HG03064 (cell line): Measurements from ENCODE around the gene NPBWR2.
"Not testable (repeated sequence)": the region's sequence is repeated elsewhere in the genome, so short reads cannot be mapped to it uniquely, and the experiment has no call there.

Experiments
- ATAC-seq: cut with Tn5 transposase; IDR thresholded peaks from one replicate; pipeline ENCODE4 v1.9.1; 2021; ENCODE audit warnings: low read depth; ENCODE audit not compliant: unreplicated experiment

The NPBWR2 gene

DNA sequence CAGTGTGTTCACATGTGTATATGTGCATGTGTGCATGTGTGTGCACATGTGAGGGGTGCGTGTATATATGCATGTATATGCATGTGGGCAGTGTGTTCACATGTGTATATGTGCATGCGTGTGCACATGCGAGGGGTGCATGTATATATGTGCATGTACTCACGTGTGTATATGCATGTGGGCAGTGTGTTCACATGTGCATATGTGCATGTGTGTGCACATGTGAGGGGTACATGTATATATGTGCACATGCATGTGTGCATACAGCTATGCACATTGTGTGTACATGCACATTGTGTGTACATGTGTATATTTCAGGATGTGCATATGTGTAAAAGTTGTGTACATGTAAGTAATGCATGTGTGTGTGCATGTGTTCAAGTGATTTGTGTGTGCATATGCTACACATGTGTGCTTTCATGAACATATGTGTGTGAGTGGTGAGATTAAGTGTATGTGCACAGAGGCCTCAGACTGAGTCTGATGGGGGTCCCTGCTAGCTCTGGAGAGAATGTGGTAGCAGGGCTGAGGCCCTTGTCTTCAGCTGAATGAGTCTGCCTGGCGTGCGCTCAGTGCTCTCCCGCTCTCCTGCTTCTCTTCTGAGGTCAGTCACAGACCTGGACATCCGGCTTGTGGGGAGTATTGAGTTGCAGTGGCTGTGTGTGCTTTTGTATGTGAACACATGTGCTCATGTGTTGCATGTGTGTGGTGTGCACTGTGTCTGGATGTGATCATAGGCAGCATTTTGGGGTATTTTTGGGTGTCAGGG, 37.0 kb upstream of the NPBWR2 start:
- ATAC-seq: no peak

DNA sequence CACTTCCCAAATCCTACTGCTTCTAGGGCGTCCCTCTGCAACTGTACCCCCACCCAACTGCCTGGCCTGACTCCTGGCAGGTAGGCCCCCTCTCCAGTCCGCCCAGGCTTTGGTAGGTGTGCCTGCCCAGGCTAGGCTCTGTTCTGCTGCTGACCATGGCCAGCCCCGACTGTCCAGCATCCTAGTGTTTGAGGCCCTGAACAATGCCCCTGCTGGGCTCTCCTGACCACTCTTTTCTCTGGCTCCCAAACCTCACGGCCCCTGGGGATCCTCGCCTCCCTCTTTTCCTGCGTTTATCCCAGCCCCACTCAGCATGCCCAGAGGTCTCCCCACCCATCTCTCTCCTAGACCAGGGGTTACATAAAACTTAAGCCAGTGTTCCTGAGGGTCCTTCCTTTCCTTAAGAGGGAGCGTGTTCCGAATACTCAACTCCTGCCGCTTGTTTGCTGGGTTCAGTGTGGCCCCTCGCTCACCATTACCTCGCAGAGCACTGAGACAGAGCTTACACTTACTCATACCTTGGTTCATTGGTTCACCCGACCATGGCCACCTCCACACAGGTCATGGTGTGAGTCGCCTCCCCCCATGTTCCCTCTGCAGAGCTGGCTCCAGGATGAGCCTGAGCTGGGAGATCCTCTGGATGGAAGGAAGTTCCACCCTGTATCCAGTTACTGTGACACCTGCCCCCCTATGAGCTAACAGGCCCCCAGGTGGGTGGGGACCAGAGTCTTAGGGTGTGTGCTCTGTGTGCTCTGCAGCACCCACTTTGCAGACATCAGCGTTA, 35.8 kb upstream of the NPBWR2 start:
- ATAC-seq: no peak

DNA sequence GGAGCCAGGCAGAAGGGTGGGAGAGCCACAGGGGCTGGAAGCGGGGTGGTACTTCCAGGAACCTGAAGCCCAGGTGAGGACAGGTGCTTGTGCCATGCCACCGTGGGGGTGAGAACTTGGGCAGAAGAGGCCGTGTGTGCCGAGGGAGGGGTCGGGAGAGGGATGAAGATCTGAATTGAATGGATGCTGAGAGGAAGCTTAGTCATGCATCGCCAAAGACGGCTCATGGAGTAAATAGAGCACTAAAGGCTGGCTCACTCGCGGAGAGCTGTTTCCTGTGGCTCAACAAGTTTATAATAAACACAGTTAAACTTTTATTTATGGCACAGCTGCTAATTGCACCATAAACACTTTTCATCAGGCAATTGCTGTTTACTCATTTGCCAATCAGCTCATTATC, 35.2 kb upstream of the NPBWR2 start:
- no peak for ATAC-seq

DNA sequence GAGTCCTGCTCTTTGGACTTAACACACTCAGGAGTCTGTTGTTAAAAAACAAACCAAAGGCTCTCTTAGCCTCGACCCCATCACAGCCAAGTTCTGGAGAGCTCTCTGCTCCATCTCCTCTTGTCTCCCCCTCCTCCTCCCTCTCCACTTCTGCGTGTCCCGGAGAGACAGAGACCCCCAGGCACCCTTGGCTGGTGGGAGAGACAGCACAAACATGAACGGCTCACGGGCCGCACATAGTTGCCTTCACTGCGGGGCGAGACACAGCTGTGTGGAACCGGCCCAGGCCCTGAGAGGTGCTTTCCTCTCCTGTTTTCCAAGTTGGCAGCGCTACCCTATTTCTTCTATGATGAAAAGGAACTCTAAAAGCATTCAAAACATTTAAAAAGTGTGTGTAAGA, 33.6 kb upstream of the NPBWR2 start:
- no peak for ATAC-seq

DNA sequence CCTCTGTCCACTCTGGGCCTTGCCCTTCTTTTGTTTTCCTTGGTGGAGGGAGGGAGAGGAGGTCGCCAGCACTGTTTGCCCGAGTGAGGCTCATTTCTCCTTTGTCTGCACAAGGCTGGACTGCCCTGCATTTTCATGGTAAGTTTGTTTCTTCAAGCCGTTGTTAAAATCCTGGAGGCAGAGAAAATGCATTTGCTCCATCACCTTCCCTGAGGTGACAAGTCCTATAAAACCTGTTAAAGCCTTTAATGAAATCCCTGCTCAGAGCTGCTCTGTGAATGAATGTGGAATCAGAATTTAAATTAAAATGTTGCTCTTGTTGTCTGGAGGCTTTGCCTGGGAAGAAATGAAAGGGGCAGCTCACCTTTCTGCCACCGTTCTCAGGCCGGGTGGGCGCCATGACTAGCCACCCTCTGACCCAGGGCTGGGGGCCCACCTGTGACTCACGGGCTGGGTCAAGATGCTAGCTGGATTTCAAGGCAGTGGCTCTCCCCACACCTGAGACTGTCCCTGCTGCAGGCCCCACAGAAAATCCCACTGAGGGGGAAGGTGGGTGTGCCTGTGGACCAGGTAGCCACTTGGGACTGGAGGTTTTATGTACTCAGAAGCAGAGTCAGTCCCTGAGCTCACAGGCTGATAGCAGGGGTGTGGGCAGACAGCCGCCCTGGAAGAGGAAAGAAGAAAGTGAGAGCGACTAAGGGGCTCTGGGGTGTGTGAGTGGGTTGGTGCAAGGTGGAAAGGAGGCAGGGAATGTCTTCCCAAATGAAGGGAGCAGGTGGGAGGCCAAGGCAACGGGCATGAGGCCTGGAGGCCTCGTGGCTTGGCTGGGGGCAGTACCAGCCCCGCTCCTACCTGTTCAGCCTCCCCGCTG, 32.9 kb upstream of the NPBWR2 start:
- no peak for ATAC-seq

DNA sequence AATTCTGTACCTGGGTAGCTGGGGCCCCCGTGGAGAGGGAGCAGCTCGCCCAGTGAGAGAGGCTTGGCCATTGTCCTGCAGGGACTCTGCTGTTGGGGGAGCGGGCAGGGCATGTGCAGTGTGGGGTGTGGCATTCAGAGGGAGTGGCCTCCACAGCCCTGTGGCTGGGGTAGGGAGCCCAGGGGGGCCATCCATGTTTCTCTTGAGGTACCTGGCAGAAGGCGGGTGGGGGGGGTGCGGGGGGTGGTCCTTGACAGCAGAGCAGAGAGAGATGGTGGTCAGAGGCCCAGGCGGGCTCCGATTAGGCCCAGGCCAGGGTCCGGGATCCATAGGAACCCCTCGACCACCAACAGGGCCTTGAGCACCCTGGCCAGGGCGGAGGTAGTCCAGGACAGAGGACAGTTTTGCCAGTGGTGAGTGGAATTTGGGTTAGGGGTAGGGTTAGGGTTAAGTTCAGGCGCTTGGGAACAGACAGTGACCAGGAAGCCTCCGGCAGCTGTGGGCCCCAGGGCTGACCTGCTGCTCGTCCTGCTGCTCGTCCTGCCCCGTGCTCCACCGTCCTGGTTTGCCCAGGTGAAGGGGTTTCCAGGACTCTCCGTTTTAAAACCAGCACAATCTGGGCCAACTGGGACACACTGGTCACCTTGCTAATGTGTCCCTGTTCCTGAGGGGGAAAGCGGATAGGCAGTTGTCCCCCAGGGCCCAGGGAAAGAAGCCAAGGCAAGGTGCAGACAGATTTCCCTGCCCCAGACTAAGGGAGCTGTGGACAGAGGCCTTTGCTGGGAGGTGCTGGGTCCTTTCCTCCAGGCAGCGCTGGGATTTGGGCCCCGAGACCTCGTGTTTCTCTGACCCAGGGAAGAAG, 32.1 kb upstream of the NPBWR2 start:
- ATAC-seq: no peak

DNA sequence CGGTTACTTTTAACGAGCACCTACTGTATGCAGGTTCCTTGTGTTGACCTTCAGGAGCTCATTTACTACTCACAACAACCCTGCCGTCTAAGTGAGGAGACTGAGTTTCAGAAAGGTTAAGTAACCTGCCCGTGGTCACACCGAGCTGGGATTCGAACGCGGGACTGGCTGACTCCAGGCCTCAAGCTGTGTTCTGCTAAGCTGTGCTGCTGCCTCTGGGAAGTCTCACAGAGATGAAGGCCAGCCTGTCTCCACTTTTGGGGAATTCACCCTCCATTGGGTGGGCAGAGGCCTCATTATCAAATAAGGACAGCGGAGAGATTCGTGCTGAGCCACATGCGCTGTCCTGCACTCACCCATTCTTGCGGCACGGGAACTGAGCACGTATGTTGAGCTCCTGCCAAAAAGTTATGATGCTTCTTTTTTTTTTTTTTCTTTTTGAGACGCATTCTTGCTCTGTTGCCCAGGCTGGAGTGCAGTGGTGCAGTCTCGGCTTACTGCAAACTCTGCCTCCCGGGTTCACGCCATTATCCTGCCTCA, 31.0 kb upstream of the NPBWR2 start:
- no peak for ATAC-seq

DNA sequence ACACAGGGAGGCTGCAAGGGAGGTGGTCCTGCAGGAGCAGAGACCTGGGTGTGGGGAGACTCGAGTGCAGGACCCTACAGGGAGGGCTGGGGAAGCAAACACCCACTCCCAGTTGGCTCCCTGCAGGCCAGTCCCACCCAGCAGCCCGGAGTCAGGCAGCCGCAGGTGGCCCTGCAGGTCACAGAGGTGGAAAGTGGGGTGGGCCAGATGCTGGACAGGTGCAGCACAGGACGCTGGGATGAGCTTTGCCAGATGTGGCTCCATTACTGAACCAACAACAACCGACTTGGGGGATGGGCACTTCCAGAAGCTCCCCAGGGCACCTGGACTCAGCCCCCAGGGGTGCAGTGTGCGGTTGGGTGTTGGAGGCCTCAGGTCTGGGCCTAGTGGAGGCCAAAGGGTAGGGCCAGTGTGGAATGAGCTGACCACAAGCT, 30.2 kb upstream of the NPBWR2 start:
- ATAC-seq: no peak

DNA sequence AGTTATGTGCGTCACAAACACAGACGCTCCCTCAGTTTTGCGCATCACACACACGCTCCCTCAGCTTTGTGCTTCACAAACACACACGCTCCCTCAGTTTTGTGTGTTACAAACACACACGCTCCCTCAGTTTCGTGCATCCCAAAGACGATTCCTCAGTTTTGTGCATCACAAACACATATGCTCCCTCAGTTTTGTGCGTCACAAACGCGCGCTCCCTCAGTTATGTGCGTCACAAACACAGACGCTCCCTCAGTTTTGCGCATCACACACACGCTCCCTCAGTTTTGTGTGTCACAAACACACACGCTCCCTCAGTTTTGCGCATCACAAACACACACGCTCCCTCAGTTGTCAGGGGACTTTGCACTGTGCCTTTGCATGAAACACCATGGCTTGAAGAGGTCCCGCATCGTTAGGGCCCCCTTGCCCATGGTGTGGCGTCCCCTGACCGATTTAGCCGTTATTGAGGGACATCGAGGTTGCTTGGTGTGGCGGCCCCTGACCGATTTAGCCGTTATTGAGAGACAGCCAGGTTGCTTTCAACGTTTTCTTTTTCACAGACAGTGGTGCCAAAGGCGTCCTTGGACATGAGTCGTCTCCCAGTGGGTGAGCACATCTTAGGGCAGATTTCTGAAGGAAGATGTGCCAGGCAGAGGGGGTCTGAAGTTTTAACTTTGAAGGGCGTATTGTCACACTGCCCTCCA, 28.8 kb upstream of the NPBWR2 start:
- no peak for ATAC-seq

DNA sequence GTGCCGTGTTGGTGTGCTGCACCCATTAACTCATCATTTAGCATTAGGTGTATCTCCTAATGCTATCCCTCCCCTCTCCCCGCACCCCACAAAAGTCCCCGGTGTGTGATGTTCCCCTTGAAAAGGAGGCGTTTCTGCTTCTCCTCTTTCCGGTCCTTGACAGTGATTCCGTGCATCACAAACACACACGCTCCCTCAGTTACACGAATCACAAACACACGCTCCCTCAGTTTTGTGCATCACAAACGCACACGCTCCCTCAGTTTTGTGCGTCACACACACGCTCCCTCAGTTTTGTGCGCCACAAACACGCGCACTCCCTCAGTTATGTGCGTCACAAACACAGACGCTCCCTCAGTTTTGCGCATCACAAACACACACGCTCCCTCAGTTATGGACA, 27.4 kb upstream of the NPBWR2 start:
- not testable (repeated sequence) for ATAC-seq

DNA sequence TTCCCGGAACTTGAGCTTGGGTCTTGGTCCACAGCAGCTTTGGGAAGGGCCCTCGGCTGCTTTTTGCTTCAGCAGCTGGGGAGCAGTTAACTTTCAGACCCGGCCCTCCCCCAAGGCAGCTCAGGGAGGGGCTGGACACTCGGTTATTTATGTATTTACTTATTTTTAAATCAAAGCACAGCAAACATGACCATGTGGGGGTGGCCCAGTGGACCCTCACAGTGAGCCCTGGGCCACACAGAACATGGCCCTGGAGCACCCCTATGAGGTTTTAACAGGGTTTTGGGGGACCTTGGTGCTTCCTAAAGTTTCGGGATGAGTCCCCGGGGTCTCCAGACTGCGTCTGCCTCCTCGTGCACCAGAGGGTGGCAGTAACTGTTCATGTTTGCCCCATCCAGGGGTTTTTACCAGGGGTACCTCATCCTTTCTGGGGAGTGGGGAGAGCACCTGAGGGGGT, 26.6 kb upstream of the NPBWR2 start:
- ATAC-seq: no peak

DNA sequence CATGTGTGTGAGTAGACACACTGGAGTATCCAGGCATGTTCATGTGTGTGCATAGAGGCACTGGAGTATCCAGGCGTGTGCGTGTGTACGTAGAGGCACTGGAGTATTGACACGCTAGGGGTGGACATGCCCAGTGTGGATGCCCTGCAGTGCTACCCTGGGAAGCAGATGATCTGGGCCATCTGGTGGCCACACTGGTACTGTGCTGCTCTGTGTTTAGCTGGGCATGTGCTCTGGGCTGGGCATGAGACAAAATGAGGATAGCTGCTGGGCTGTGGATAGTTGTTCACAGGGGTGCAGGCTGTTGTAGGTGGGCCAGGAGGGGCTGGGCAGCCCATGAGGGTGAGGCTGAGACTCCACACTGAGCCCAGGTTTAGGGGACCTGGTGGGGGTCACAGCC, 24.0 kb upstream of the NPBWR2 start:
- ATAC-seq: no peak

DNA sequence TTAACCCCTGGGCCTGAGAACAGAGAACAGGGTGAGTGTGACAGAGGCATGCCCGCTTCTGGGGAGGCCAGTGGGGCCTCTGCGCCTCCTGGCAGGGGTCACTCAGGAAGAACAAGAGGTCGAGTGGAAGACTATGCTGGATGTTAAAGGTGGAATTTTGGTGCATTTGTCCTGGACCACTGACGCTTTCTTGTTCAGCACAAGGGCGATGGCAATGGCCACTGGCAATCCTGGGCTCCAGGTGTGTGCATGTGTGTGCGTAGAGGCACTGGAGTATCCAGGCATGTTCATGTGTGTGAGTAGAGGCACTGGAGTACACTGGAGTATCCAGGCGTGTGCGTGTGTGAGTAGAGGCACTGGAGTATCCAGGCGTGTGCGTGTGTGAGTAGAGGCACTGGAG, 23.5 kb upstream of the NPBWR2 start:
- no peak for ATAC-seq

DNA sequence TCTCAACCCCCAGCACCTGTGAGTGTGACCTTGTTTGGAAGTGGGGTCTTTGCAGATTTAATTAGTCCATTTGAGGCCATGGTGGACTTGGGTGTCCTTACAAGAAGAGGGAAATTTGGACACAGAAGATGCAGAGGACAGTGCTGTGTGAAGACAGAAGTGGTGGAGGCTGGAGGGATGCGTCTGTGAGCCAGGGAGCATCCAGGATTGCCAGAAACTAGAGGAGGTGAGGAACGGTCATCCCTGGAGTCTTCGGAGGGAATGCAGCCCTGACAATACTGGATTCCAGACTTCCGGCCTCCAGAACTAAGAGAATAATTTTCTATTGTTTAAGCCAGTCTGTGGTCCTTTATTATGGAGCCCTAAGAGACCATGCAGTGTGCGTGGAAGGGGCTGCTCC, 22.9 kb upstream of the NPBWR2 start:
- no peak for ATAC-seq

DNA sequence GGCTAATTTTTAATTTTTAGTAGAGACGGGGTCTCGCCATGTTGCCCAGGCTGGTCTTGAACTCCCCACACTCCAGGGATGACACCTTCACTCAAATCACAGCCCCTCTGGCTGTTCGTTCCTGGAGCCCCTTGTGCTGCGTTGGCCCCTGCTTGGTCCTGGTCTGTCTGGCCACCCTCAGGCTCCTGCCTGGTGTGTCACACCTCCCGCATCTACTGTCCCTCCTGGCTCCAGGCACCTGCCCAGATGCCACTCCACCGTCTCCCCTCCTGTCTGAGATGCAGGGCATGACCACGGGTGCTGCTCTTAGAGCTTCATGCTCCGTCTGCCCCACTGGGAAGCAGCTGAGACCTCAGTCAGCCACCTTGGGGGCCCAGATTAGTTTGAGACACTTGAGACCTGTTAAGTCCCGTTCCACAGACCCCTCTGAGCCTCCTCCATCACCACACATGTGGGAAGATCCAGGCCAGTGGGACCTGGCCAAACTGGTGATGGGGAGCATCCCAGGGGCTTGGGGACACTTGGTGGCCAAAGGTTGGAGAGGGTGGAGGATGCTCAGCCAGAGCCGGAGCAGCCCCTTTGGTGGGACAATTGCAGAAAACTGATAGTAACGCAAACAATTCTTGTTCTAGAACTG, 21.9 kb upstream of the NPBWR2 start:
- ATAC-seq: no peak

DNA sequence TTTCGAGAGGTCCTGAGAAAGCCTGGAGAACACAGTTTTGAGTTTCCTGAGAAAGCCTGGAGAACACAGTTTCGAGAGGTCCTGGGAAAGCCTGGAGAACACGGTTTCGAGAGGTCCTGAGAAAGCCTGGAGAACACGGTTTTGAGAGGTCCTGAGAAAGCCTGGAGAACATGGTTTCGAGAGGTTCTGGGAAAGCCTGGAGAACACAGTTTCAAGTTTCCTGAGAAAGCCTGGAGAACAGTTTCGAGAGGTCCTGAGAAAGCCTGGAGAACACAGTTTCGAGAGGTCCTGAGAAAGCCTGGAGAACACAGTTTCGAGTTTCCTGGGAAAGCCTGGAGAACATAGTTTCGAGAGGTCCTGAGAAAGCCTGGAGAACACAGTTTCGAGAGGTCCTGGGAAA, 16.2 kb upstream of the NPBWR2 start:
- ATAC-seq: not testable (repeated sequence)

DNA sequence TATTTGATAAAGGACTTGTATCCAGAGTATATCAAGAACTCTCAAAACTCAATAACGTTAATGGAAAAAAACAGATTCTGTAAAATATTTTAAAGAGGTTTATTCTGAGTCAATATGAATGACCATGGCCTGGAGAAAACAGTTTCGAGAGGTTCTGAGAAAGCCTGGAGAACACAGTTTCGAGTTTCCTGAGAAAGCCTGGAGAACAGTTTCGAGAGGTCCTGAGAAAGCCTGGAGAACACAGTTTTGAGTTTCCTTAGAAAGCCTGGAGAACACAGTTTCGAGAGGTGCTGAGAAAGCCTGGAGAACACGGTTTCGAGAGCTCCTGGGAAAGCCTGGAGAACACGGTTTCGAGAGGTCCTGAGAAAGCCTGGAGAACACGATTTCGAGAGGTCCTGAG, 15.6 kb upstream of the NPBWR2 start:
- ATAC-seq: not testable (repeated sequence)

DNA sequence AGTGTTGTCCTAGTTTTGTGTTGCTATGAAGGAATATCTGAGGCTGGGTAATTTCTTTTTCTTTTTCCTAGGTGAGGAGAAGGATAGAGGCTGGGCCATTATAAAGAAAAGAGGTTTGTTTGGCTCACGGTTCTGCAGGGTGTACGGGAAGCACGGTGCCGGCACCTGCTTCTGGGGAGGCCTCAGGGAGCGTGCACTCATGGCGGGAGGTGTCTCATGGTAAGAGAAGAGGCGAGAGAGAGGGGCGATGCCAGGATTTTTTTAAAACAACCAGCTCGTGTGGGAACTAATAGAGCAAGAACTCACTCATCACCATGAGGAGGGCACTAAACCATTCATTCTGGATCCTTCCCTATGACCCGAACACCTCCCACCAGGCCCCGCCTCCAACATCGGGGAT, 14.2 kb upstream of the NPBWR2 start:
- no peak for ATAC-seq
